HG03520 (cell line): Measurements from ENCODE around the gene PHKA2.
A peak's percentile ranks its signal among the peaks of the same experiment; 100 is the strongest.

Experiments
- ATAC-seq: cut with Tn5 transposase; IDR thresholded peaks from one replicate; pipeline ENCODE4 v1.9.1; 2021; ENCODE audit warnings: mild to moderate bottlenecking, moderate library complexity; ENCODE audit not compliant: unreplicated experiment

Gene PHKA2

GRCh38 chrX:18889346-18890048 lies 94.4 kb downstream of the PHKA2 start:
- ATAC-seq, result no peak

- no peak for ATAC-seq
Measured at GRCh38 chrX:18888281-18888680, 95.6 kb downstream of the PHKA2 start.

- ATAC-seq, result no peak
Measured at GRCh38 chrX:18887825-18888212, 96.1 kb downstream of the PHKA2 start.

- no peak for ATAC-seq
Measured at GRCh38 chrX:18887177-18887824, 96.6 kb downstream of the PHKA2 start.

GRCh38 chrX:18886344-18887161 lies 97.4 kb downstream of the PHKA2 start:
- ATAC-seq, result peak; percentile 58

GRCh38 chrX:18886005-18886343 lies 97.9 kb downstream of the PHKA2 start:
- ATAC-seq, result peak; percentile 28

GRCh38 chrX:18885328-18886004 lies 98.4 kb downstream of the PHKA2 start:
- ATAC-seq, result peak; percentile 11

GRCh38 chrX:18884916-18885315 lies 99.0 kb downstream of the PHKA2 start:
- no peak for ATAC-seq

- ATAC-seq, result no peak
Measured at GRCh38 chrX:18883961-18884765, 99.8 kb downstream of the PHKA2 start.

- no peak for ATAC-seq
Measured at GRCh38 chrX:18883234-18883960, 100.5 kb downstream of the PHKA2 start.

GRCh38 chrX:18879144-18879543 lies 104.8 kb downstream of the PHKA2 start:
- ATAC-seq, result no peak

GRCh38 chrX:18877469-18877868 lies 106.4 kb downstream of the PHKA2 start:
- ATAC-seq, result no peak

- ATAC-seq, result no peak
Measured at GRCh38 chrX:18875256-18875878, 108.5 kb downstream of the PHKA2 start.

GRCh38 chrX:18874560-18875255 lies 109.2 kb downstream of the PHKA2 start:
- ATAC-seq, result no peak

GRCh38 chrX:18873836-18874235 lies 110.1 kb downstream of the PHKA2 start:
- no peak for ATAC-seq

GRCh38 chrX:18873189-18873791 lies 110.6 kb downstream of the PHKA2 start:
- no peak for ATAC-seq

GRCh38 chrX:18872621-18873020 lies 111.3 kb downstream of the PHKA2 start:
- no peak for ATAC-seq

- no peak for ATAC-seq
Measured at GRCh38 chrX:18871970-18872369, 111.9 kb downstream of the PHKA2 start.
